RWPE2 (cell line): ENCODE measurements around the gene PLPPR2.
"Not testable (repeated sequence)": the region's sequence is repeated elsewhere in the genome, so short reads cannot be mapped to it uniquely, and the experiment has no call there.

Experiments
- ATAC-seq: fragments of 200-7000 bp; cut with Tn5 transposase; 3 replicates; pipeline ENCODE4 v1.9.1; 2021; ENCODE audit warnings: low read depth
- DNase-seq: peaks from one replicate; pipeline ENCODE4 v3.0.0-alpha.2; 2020; ENCODE audit warnings: low spot score
- H3K27ac ChIP-seq: fragments of 450-650 bp; 2 replicates; pipeline ENCODE4 v1.5.1; 2017; ENCODE audit warnings: mild to moderate bottlenecking; ENCODE audit not compliant: poor library complexity, severe bottlenecking
- H3K27me3 ChIP-seq: fragments of 250-450 bp; sonication (Bioruptor Pico); 2 replicates; pipeline ENCODE4 v1.5.1; 2021; ENCODE audit warnings: mild to moderate bottlenecking, moderate library complexity; ENCODE audit not compliant: insufficient read depth, poor library complexity, severe bottlenecking
- H3K36me3 ChIP-seq: fragments of 250-450 bp; sonication (Bioruptor Pico); 2 replicates; pipeline ENCODE4 v1.5.1; 2020; ENCODE audit warnings: low read depth, mild to moderate bottlenecking, moderate library complexity
- H3K4me1 ChIP-seq: fragments of 250-450 bp; sonication (Bioruptor Pico); 2 replicates; pipeline ENCODE4 v1.5.1; 2021; ENCODE audit warnings: mild to moderate bottlenecking, moderate library complexity; ENCODE audit not compliant: insufficient read depth, poor library complexity, severe bottlenecking
- H3K4me3 ChIP-seq: fragments of 250-450 bp; sonication (Bioruptor Pico); 2 replicates; pipeline ENCODE4 v1.5.1; 2021; ENCODE audit warnings: mild to moderate bottlenecking, moderate library complexity; ENCODE audit not compliant: severe bottlenecking
- H3K9me3 ChIP-seq: fragments of 250-450 bp; sonication (Bioruptor Pico); 2 replicates; pipeline ENCODE4 v1.5.1; 2021; ENCODE audit warnings: mild to moderate bottlenecking, moderate library complexity; ENCODE audit not compliant: severe bottlenecking
- TF ChIP-seq, protein P1 (sequence below): fragments of 450-650 bp; IDR thresholded peaks from one replicate; pipeline ENCODE4 v1.5.1; 2017; ENCODE audit warnings: mild to moderate bottlenecking, moderate library complexity; ENCODE audit not compliant: poor library complexity, severe bottlenecking

Gene PLPPR2

DNA sequence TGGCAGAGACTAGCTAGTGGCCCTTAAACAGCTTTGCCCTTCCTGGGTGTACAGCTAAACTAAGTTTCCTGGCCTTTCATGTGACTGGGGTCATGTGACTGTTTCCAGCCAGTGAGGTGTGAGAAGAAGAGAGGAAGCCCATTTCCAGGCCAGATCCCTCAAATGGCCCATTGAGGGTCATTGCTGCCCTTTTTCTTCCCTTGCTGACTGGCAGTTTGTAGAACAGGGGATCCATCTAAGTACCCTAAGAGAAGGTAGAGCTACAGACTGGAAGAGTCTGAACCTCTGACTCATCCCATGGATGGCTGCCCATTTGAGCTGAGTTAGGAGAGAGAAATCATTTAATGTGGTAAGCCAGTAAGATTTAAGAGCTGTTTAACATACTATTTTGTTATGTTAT, 22.0 kb downstream of the PLPPR2 start:
- H3K36me3 ChIP-seq, result peaks cover 12% of the 10 kb centered on the region
- H3K27me3 ChIP-seq, result no peaks in the 10 kb centered on the region
- H3K9me3 ChIP-seq, result no peaks in the 10 kb centered on the region
- DNase-seq, result no peak
- H3K27ac ChIP-seq, result peak overlapping the region; percentile 73
- H3K4me3 ChIP-seq, result no peak overlapping the region
- no peak for ATAC-seq
- H3K4me1 ChIP-seq, result peaks cover 30% of the 10 kb centered on the region
- TF ChIP-seq, protein P1, sequence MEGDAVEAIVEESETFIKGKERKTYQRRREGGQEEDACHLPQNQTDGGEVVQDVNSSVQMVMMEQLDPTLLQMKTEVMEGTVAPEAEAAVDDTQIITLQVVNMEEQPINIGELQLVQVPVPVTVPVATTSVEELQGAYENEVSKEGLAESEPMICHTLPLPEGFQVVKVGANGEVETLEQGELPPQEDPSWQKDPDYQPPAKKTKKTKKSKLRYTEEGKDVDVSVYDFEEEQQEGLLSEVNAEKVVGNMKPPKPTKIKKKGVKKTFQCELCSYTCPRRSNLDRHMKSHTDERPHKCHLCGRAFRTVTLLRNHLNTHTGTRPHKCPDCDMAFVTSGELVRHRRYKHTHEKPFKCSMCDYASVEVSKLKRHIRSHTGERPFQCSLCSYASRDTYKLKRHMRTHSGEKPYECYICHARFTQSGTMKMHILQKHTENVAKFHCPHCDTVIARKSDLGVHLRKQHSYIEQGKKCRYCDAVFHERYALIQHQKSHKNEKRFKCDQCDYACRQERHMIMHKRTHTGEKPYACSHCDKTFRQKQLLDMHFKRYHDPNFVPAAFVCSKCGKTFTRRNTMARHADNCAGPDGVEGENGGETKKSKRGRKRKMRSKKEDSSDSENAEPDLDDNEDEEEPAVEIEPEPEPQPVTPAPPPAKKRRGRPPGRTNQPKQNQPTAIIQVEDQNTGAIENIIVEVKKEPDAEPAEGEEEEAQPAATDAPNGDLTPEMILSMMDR, result no peak

GRCh38 chr19:11377756-11378155, 22.5 kb downstream of the PLPPR2 start:
- Histone ChIP-seq H3K27ac (peak overlapping the region; percentile 73), H3K27me3 (no peaks in the 10 kb centered on the region), H3K9me3 (no peaks in the 10 kb centered on the region), H3K4me1 (peaks cover 30% of the 10 kb centered on the region), H3K4me3 (no peak overlapping the region), H3K36me3 (peaks cover 12% of the 10 kb centered on the region)
- TF ChIP-seq, protein P1, result no peak
- no peak for DNase-seq
- no peak for ATAC-seq

- Histone ChIP-seq H3K4me1 (peaks cover 30% of the 10 kb centered on the region), H3K36me3 (peaks cover 12% of the 10 kb centered on the region), H3K9me3 (no peaks in the 10 kb centered on the region), H3K4me3 (no peak overlapping the region), H3K27ac (peak overlapping the region; percentile 73), H3K27me3 (no peaks in the 10 kb centered on the region)
- DNase-seq, result no peak
- ATAC-seq, result peak; percentile 14
- TF ChIP-seq, protein P1, result no peak
Measured at GRCh38 chr19:11378319-11379189, 23.3 kb downstream of the PLPPR2 start.

GRCh38 chr19:11379269-11379845, 24.1 kb downstream of the PLPPR2 start:
- DNase-seq, H3K9me3 ChIP-seq, H3K4me3 ChIP-seq, H3K27me3 ChIP-seq, ATAC-seq: not testable (repeated sequence)
- Histone ChIP-seq H3K36me3 (peaks cover 12% of the 10 kb centered on the region), H3K4me1 (peaks cover 30% of the 10 kb centered on the region), H3K27ac (peak overlapping the region; percentile 73)

DNA sequence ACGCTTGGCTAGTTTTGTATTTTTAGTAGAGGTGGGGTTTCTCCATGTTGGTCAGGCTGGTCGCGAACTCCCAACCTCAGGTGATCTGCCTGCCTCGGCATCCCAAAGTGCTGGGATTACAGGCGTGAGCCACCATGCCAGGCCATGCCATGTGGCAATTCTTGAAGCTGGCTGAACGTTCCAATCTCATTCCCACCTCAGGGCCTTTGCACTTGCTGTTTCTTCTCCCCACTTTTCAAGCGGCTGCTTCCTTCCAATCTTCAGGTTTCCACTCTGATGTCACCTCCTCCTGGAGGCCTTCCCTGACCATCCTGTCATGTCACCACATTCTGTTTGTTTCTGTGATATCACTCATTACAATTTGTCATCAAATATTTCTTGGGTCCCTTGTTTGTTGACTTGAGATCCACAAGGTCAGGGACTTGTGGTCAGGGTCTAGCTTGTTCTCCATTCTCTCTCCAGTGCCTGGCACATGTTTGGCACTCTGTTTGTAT, 24.7 kb downstream of the PLPPR2 start:
- no peak for ATAC-seq

More for the DNA sequence above, 24.7 kb downstream of the PLPPR2 start:
- no peaks in the 10 kb centered on the region for H3K27me3 ChIP-seq
- H3K4me3 ChIP-seq, result no peak overlapping the region
- TF ChIP-seq, protein P1, result no peak
- peaks cover 30% of the 10 kb centered on the region for H3K4me1 ChIP-seq
- DNase-seq, result no peak
- H3K27ac ChIP-seq, result peak overlapping the region; percentile 72
- H3K9me3 ChIP-seq, result no peaks in the 10 kb centered on the region
- peaks cover 12% of the 10 kb centered on the region for H3K36me3 ChIP-seq
